NCI-H2107 (cell line): ENCODE results near the gene SLC11A2.
"Not testable (repeated sequence)": the region's sequence is repeated elsewhere in the genome, so short reads cannot be mapped to it uniquely, and the experiment has no call there.

Experiments
- DNase-seq: peaks from one replicate; lab custom pipeline; 2025; lab: John Stamatoyannopoulos, UW

SLC11A2 gene

GRCh38 chr12:51025338-51025835, 797 bp downstream of the SLC11A2 start:
- no peak for DNase-seq

GRCh38 chr12:51023625-51024382, 2.4 kb downstream of the SLC11A2 start:
- DNase-seq: no peak

GRCh38 chr12:51021694-51022093, 4.5 kb downstream of the SLC11A2 start:
- DNase-seq: no peak

GRCh38 chr12:51020448-51021182, 5.6 kb downstream of the SLC11A2 start:
- DNase-seq: no peak

- DNase-seq: no peak
Measured at GRCh38 chr12:51019927-51020326, 6.3 kb downstream of the SLC11A2 start.

- no peak for DNase-seq
Measured at GRCh38 chr12:51018956-51019355, 7.2 kb downstream of the SLC11A2 start.

- no peak for DNase-seq
Measured at GRCh38 chr12:51017452-51017851, 8.7 kb downstream of the SLC11A2 start.

GRCh38 chr12:51014467-51014866, 11.7 kb downstream of the SLC11A2 start:
- DNase-seq: not testable (repeated sequence)

GRCh38 chr12:51013441-51013840, 12.7 kb downstream of the SLC11A2 start:
- DNase-seq: no peak

- DNase-seq: no peak
Measured at GRCh38 chr12:51012570-51013236, 13.5 kb downstream of the SLC11A2 start.

- no peak for DNase-seq
Measured at GRCh38 chr12:51011955-51012354, 14.2 kb downstream of the SLC11A2 start.

GRCh38 chr12:51009056-51009440, 17.1 kb downstream of the SLC11A2 start:
- DNase-seq: no peak

GRCh38 chr12:51008329-51009055, 17.7 kb downstream of the SLC11A2 start:
- no peak for DNase-seq

GRCh38 chr12:51005671-51006070, 20.5 kb downstream of the SLC11A2 start:
- no peak for DNase-seq

- DNase-seq: no peak
Measured at GRCh38 chr12:51005030-51005429, 21.2 kb downstream of the SLC11A2 start.

GRCh38 chr12:51004504-51004903, 21.7 kb downstream of the SLC11A2 start:
- DNase-seq: no peak

- no peak for DNase-seq
Measured at GRCh38 chr12:51001799-51002198, 24.4 kb downstream of the SLC11A2 start.

- no peak for DNase-seq
Measured at GRCh38 chr12:51000245-51000644, 25.9 kb downstream of the SLC11A2 start.

- no peak for DNase-seq
Measured at GRCh38 chr12:50999093-50999492, 27.1 kb downstream of the SLC11A2 start.

GRCh38 chr12:50992819-50993218, 33.4 kb downstream of the SLC11A2 start:
- DNase-seq: no peak

- DNase-seq: no peak
Measured at GRCh38 chr12:50991291-50991690, 34.9 kb downstream of the SLC11A2 start.

- DNase-seq: no peak
Measured at GRCh38 chr12:50990791-50991190, 35.4 kb downstream of the SLC11A2 start.
